HG03196 (cell line): ENCODE measurements around the gene RTN4RL2.

Source experiments
- ATAC-seq: cut with Tn5 transposase; IDR thresholded peaks from one replicate; pipeline ENCODE4 v1.9.1; 2021; ENCODE audit not compliant: unreplicated experiment

RTN4RL2 gene

DNA sequence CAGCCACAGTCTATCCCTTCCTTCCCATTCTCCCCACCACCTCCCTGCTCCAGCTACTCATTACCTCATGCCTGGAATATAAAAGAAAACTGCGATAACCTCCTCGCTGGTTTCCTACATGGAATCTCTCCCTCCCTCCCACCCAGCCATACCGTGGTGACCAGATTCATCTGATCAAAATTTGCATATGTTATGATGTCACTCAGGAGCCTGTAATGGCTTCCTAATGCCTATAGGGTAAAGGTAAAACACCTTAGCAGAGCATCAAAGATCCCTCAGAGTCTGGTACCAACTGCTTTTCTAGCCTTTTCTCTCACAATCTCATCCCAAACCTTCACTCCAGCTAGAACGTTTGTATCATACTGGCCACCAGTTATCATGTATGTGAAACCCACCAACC, 19.6 kb downstream of the RTN4RL2 start:
- ATAC-seq, result no peak

DNA sequence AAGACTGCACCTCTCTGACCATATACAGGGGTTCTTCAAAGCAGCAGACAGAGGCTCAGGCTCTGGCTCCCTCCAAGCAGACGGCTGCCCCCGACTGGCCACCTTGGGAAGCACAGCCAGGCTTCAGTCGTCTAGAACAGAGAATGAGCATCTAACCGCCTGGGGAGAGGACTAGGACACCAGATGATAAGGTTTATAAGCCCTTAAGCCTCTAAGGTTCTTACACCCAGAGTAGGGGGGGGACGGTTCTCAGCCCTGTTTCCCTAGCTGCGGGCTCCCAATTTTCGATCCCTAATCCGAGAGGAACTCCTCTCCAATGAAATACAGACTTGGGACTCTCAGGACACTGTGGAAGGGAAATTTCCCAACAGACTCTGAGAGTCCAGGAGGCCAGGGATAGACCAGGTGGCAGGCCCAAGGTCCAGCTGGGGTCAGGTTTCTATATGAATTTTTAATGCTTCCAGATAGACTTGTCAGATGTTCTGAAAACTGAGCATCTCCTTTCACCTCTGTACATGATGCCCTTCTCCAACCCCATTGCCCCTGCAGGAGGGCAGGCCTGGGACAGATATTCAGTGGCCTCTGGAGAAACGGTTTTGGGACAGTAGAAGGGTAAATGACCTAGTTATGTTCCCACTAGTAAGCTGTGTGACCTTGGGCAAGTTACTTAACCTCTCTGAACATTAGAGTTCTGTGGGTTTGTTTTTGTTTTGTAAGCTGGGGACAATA, 20.2 kb downstream of the RTN4RL2 start:
- ATAC-seq, result no peak

DNA sequence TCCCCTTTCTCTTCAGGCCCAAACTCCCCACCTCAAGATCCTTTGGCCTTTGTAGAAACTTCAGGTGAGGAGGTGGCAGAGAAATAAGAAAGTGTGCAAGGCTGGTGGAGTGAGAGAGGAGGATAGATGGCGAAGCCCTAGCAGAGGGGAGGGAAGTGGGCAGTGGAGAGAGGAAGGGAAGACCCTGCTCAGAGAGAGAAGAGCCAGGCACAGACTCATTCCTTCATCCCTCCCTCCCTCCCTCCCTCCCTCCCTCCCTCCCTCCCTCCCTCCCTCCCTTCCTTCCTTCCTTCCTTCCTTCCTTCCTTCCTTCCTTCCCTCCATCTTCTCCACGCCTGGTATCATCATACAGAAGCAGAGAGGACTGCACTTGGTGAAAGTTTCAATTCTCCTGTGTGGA, 21.0 kb downstream of the RTN4RL2 start:
- ATAC-seq, result no peak

DNA sequence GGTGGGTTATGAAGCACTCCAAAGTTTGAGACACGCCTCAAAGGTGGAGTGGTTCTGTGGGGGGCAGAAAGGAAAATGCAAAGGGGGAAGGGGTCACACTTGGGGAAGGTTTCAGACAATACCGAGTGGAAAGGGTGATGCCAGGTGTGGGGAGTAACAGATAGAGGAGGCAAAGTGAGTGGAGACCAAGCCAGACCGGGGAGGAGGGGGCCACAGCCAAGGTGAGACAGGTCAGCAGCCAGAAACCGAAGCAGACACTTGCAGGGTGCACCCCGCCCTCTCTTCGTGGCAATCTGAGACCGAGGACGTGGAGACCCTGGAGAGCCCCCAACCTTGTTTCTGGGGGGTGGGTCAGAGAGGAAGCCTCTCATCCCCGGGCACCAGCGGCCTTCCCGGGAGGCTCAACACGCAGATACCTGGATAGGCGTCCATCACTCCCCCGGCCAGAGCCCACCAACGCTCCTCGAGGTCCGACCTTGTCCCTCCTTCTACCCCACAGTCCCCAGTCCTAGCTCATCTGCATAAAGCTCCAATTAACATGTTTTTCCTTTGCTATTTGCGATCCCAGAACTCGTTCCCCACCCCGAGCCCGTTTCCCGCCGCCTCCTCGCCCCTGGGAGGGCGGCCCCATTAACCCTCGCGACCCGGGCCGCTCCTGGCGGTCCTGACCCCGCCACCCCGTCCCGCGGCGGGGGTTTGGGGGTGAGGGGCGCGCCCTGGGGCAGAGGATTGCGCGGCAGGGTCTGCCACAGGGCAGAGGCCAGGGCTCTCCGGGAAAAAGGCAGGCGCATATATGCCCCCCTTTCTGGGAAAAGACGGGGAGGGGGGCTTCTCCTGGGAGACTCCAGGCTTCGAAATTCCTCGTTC, 21.8 kb downstream of the RTN4RL2 start:
- ATAC-seq, result no peak

DNA sequence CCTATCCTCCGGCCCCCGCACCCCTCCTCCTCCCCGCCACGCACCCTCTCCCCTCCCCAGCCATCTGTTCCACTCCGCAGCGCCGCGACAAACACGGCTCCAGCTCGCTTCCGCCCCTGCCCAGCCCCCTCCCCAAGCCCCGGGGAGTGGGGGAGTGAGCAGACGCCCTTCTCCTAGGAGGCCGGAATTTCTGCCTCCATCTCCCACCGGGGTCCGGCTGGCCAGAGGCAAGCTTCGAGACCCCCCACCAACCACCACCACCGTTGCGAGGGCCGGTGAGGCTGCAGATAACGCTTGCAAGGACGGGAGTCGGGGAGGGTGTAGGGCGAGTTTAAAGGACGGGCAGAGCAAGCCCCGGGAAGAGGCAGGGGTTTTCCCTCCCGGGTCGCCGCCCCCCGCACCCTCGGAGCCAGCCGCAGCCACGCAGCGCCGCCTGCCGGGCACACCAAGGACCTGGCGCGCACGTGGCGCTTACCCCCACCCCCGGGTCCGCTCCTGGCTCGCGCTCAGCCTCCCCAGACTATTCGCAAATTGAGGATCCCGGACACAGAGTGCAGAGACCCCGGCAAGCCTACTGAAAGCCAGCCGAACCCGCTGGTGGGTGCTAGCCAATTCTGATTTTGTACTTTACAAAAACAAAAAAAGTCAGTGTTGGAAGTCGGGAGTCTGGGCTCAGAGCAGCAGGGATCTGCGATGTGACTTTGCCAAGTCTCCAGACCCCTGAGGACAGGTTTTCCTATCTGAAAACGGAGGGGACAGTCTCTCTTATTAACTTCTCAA, 22.6 kb downstream of the RTN4RL2 start:
- ATAC-seq, result no peak

DNA sequence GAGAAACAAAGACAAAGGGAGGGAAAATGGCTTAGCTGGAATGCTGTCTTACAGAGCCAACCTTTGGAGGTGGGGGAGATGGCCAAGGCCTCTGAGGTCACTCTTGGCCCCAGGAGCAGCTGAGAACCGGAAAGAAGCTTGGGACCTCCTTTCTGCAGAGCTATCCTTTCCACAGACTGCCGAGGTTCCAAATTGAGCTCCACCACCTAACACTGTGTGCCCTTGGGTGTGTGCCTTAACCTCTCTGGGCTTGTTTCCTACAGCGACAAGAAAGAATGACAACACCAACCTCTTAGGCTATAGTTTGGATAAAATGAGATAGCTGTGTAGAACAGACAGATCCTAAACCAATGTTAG, 23.2 kb downstream of the RTN4RL2 start:
- no peak for ATAC-seq

DNA sequence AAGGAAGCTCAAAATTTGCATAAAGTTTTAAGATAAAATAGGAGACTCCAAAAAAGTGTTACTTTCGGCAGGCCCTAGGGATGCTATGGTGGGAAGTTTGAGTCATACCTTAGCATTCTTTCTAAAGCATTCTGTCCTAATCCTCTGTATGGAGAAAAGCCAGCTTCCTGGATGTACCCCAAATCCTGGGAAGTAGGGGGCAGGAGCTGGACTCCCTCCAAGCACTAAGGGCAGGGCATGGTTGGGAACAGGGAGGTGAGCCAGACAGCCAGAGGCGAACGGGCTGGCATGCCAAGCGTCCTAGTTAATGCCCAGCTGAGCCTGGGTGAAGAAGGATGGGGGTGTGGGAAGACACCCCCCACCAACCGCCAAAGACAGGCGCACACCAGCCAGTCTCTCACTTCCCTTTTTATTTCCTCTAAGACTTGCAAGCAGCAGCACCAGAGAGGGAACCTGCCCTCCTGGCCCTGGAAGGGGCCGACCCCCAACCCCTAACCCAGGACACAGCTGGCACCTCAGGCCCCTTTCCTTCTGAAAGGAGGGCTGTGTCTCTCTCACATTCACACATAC, 23.9 kb downstream of the RTN4RL2 start:
- ATAC-seq, result peak; percentile 47

DNA sequence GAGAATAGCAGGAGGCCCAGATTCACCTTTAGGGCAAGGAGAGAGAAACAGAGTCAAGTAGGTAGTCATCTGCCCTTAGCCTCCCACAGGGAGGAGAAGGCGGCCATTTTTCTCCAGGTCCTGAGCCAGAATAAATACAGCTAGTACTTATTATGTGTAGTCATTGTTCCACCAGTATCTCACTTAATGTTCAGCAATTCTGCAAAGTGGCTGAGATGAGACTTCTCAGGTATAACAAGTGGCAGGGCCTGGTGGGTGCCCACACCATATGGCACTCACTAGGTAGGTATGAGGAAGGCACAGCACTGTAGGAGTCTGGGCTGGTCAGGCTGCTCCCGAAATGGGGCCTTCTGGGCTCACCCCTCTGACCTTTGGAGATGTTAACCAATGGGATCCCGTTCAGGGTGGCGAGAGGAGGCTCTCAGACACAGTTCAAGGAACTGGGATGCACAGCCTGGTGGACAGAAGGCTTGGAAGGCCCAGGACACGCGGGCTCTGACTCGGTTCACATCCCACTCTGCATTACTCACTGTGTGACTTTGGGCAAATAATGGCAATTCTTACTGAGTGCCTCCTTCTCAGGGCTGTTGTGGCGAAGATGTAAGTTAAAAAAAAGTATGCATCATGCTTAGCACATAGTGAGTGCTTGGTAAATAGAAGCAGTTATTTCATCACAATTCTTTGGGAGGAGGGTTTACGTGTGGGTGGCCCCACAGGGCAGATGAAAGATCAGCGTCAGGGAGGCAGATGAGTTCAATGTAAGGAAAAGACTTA, 25.1 kb downstream of the RTN4RL2 start:
- ATAC-seq, result no peak

DNA sequence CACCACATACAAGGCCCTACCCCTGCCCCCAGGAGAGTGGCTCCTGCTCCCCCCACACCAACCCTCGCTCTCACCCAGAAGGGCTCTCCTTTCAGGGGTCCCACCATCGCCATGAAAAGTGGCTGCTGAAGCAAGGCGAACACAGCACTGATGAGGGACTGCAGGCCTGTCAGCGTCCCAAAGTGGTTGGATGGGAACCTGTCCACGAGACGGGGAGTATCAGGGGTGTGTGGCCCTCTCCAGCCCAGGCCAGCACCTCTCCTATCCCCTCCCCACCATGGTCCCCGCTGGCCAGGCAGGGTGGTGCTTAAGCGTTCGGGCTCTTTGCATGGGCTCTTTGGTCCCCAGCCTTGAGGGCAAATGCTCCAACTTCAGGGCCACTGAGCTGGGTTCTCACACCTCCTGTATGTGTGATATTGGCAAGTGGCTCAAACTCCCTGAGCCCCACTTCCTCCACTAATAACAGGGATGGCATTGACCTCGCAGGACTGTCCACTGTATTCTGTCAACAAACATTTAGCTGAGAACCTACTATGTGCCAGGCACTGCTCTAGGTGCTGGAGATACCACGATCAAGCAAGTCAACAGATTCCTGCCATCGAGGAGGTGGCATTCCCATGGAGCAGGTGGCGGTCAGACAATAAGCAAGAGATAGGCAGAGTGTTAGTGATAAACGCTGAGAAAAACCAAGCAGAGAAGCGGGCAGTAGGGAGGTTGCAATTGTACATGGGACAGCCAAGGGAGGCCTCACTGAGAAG, 26.9 kb downstream of the RTN4RL2 start:
- ATAC-seq, result no peak

DNA sequence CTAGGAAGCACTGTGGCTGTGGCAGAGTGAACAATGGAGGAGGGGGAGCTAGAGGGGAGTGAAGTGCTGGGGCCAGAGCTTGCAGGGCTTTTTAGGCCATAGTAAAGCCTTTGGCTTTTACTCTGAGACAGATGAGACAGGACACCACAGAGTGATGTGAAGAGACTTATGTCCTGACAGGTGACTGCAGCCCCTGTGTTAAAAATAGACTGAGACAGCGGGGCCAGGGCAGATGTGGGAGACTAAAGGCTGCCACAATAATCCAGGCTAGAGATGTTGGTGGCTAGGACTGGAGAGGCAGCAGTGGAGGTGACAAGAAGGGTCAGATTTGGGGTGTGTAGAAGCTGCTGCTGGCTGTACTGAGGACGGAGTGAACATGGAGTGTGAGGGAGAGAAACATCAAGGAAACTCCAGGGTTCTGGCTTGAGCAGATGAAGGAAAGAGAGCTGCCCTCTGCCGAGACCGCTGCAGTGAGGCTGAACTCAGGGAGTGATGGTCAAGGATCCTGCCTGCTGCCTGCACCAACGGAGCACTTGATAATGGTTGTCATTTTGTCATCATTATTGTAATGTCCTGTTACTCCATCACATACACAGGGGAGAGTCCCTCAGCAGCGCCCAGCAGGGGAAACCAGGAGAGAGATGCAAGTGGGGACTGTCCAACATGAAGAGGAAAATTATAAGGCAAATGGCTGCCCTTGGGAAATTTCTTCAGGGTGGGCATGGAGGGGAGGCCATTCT, 27.8 kb downstream of the RTN4RL2 start:
- ATAC-seq, result no peak

DNA sequence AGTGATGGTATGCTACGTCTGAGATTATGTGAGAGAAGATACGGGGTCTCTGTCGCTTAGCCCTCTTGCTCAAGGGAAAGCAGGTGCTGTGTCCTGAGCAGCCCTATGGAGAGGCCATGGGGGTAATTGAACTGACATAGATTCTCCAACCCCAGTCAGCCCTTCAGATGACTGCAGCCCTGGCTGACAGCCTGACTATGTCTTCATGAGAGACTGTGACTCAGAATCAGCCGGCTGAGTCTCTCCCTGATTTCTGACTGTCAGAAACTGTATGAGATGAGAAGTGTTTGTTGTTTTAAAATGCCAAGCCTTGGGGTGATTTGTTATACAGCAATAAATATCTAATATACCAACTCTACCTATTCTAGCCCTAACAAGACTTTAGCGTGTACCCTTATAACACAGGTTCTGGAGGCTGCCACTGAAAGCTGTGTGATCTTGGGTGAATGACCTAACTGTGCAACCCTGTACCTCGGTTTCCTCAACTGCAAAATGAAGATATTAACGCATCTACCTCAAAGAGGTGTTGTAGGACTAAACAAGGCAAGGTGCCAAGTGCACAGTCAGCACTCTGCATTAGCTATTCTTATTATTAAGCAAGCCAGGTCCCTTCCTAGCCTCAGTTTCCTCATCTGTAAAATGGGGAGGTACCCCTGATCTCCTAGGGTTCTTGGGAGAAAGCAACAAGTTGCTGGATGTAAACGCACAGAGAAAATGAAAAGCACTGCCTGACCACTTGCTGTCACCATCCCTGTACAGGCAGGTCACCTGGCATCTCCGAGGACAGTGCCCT, 30.3 kb downstream of the RTN4RL2 start:
- ATAC-seq, result no peak

DNA sequence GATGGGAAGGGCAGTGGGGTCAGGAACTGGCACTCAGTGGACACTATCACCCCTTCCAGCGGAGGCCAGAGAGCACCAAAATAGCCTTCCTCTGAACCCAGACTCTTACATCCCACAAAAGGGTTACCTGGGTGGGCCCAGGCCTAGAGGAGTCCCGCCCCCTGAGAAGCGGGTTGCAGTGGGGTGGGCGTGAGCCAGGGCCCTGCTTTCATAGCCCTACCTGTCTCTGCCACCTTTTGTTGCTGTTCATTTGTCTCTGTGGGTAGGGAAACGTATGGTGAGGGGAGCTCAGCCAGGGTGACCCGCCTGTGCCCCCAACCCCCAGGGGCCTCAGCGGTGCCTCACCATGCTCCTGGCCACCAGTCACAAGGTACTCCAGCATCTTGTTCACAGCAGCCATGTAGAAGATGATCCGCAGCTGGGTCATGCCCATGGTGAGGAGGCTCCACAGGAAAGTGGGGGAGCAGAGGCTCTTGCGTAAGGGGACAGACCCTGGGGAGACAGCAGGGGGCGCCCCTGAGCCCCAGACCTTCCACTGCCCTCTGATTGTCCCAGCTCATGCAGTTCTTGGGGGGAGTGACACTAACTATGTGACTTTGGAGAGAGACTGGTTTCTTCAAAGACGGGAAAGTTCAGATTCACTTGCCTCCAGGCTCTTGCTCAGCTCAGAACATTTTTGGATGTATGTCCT, 31.2 kb downstream of the RTN4RL2 start:
- ATAC-seq, result no peak

DNA sequence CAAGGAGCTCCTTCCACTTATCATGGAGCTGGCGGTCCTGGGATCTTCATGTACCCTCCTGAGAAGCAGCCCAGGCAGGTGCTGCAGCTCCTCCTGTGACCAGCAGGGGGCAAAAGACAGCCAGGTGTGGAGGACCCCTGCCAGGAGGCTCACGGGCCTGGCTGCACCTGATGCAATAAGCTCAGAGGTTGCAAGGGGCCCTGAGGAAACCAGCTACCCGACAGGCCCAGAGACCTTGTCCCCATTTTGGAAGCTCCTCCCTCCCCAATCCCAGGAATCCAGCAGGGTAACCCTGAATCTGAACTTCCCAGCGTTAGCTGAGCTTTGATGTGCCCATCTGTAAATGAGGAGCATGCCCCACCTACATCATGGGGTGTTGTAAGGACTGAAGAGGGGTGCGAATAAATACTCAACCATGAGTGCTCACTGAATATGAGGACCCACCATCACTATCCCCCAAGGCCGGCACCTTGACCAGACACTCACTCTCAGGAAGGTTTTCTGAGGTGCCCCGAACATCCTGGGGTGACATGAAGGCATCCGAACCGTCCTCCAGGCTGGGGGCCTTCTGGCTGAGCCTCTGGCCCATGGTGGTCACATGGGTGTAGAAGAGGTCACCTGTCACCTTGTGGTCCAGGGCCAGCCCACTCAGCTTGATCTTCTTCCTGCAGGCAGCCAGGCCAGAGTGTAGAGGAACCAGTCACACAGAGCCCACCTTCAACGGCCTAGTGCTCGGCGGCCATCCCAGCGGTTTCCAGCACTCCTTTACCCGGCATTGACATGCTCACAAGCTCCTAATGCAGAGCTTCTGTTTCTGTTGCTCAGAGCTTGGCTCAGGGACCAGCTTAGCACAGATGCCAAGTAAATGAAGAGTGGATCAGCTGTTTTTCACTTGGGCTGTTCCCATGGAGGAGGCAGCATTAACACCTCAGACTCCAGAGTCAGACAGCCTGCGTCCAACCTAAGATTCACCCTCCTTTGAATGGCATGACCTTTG, 33.5 kb downstream of the RTN4RL2 start:
- no peak for ATAC-seq

DNA sequence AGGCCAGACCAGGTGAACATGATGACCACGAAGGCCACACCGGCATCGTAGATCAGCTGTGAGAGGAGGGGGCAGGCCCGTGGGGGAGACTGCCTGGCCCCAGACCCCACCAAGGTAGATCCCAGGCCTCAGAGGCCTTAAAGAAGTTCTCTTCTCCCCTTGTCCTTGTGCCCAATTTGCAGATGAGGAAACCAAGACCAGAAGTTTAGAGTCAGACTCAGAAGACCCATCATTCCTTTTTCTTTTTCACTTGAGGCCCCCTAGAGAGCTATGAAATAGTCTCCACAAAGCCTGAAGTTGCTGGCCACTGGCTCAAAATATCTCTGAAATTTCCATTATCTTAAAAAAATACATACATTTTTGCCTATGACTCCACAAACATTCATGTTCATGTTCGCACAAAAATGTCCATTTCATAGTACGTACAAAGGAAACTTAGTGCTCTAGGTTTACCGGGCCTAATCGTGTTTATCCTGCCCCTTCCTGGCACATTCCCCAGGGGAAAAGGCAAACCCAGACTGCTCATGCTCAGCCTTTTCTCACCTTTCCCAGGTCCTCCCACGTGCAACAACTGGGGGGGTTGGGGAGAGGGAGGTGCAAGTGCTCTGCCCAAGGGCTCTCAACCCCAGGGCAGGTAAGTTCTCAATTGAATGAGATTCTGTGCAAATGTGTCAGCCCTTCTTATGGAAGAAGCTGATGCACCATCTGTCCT, 35.9 kb downstream of the RTN4RL2 start:
- no peak for ATAC-seq

DNA sequence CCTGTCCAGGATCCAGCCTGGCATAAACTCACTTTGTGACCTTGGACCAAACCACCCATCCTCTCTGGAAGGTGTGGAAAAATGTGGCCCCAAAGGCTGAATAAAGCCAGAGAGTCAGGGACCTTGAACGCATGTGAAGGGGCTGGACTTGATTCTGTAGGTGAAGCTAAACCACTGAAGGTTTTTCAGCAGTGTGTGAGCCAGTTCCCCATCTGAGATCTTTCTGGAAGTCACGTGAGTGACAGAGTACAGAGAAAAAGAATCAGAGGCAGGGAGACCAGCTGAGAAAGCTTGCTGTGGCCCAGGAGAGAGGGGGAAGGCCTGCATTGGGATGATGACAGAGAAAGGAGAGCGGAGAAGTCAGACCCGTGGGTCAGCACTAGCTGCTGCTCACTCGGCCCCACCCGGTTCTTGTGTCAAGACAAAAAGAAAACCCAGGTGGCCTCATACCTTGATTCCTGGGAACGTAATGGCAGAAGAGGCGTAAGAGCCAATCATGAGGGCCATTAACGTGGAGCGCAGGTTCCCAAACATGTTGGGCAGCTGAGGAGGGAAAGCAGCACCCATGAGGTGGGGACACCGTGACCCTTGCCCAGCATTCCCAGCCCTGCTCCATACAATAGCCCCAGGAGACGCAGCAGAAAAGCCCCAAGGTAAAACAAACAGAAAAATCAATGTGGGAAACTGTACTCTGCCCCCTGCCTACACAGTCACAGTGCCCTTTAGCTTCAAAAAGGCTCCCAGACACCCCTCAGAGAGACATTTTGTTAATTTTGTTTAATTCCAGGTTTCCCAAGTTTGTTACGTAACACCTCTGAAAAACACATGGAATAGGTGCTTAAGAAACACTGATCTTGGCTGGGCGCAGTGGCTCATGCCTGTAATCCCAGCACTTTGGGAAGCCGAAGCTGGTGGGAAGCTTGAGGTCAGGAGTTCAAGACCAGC, 37.2 kb downstream of the RTN4RL2 start:
- no peak for ATAC-seq
